Liver (tissue), 9 donors: Measurements from ENCODE around the gene FTO. TPM values are rescaled to one million over a fixed set of nuclear protein-coding genes. Genes with fewer than 3 reads are reported as not detected.

Experiments
- DNase-seq: peaks from one replicate; pipeline ENCODE4 v3.0.0-alpha.2; 2017; ENCODE audit warnings: low spot score
- H3K27ac ChIP-seq, 2 donors: one replicate each; pipeline ENCODE4 v1.7.0; 2013; ENCODE audit warnings: inconsistent platforms in 2 of 2, low read length in 2 of 2, control low read depth in 1 of 2, low read depth in 1 of 2, mild to moderate bottlenecking in 1 of 2
- H3K27me3 ChIP-seq, 4 donors: one replicate each; pipeline versions ENCODE4 v1.6.1 to v1.7.0; 2013; ENCODE audit warnings: low read length in 3 of 4, inconsistent platforms in 1 of 4, mild to moderate bottlenecking in 1 of 4, moderate library complexity in 1 of 4; ENCODE audit not compliant: control insufficient read depth in 4 of 4, insufficient read depth in 4 of 4
- H3K36me3 ChIP-seq, 4 donors: one replicate each; pipeline versions ENCODE4 v1.6.1 to v1.7.0; 2013; ENCODE audit warnings: low read length in 3 of 4, mild to moderate bottlenecking in 3 of 4, low read depth in 1 of 4, moderate library complexity in 1 of 4; ENCODE audit not compliant: control insufficient read depth in 4 of 4, insufficient read depth in 3 of 4
- H3K4me1 ChIP-seq, 4 donors: one replicate each; pipeline versions ENCODE4 v1.6.1 to v1.7.0; 2013; ENCODE audit warnings: low read length in 3 of 4, mild to moderate bottlenecking in 3 of 4, moderate library complexity in 1 of 4; ENCODE audit not compliant: control insufficient read depth in 4 of 4, insufficient read depth in 4 of 4
- H3K4me3 ChIP-seq, 3 donors: one replicate each; pipeline versions ENCODE4 v1.6.1 to v1.7.0; 2013; ENCODE audit warnings: low read length in 3 of 3, control low read depth in 1 of 3, low read depth in 1 of 3, mild to moderate bottlenecking in 1 of 3
- H3K9ac ChIP-seq, 2 donors: one replicate each; pipeline ENCODE4 v1.7.0; 2013; ENCODE audit warnings: low read length in 2 of 2, mild to moderate bottlenecking in 2 of 2, moderate library complexity in 2 of 2, control low read depth in 1 of 2, low read depth in 1 of 2
- H3K9me3 ChIP-seq, 4 donors: one replicate each; pipeline versions ENCODE4 v1.6.1 to v1.7.0; 2013; ENCODE audit warnings: low read length in 3 of 4; ENCODE audit not compliant: control insufficient read depth in 4 of 4
- ATF3 ChIP-seq: IDR thresholded peaks from 2 replicates; pipeline ENCODE4 v1.6.1; 2016; ENCODE audit warnings: antibody characterized with exemption
- CTCF ChIP-seq: fragments of 150-350 bp; IDR thresholded peaks from 2 replicates; pipeline ENCODE4 v1.5.1; 2017; ENCODE audit warnings: improper control_type of control experiment, low read depth, low read length; ENCODE audit not compliant: missing input control
- EGR1 ChIP-seq, 2 donors: IDR thresholded peaks; 2 replicates each; pipeline ENCODE4 v1.6.1; 2016 to 2018; ENCODE audit warnings: antibody characterized with exemption in 2 of 2, low read depth in 2 of 2
- FOXA2 ChIP-seq: IDR thresholded peaks from 2 replicates; pipeline ENCODE4 v1.6.1; 2016; ENCODE audit warnings: antibody characterized with exemption
- GABPA ChIP-seq, 2 donors: IDR thresholded peaks in 1 of 2; conservative IDR thresholded peaks in 1 of 2; 2 replicates each; pipeline ENCODE4 v1.6.1; 2016; ENCODE audit warnings: antibody characterized with exemption in 2 of 2, mild to moderate bottlenecking in 1 of 2, moderate library complexity in 1 of 2
- HNF4A ChIP-seq, 2 donors: conservative IDR thresholded peaks; 2 replicates each; pipeline ENCODE4 v1.6.1; 2016; ENCODE audit warnings: antibody characterized with exemption in 2 of 2, mild to moderate bottlenecking in 2 of 2
- HNF4G ChIP-seq: IDR thresholded peaks from 2 replicates; pipeline ENCODE4 v1.6.1; 2016; ENCODE audit warnings: antibody characterized with exemption
- JUND ChIP-seq, 2 donors: IDR thresholded peaks; 2 replicates each; pipeline ENCODE4 v1.6.1; 2016; ENCODE audit warnings: antibody characterized with exemption in 2 of 2
- NR2F2 ChIP-seq: IDR thresholded peaks from 2 replicates; pipeline ENCODE4 v1.6.1; 2016; ENCODE audit warnings: antibody characterized with exemption
- RAD21 ChIP-seq, 2 donors: IDR thresholded peaks; 2 replicates each; pipeline ENCODE4 v1.6.1; 2016; ENCODE audit warnings: antibody characterized with exemption in 2 of 2, mild to moderate bottlenecking in 2 of 2
- REST ChIP-seq: IDR thresholded peaks from 2 replicates; pipeline ENCODE4 v1.6.1; 2016; ENCODE audit warnings: antibody characterized with exemption, mild to moderate bottlenecking
- RXRA ChIP-seq, 2 donors: IDR thresholded peaks; 2 replicates each; pipeline ENCODE4 v1.6.1; 2017 to 2018; ENCODE audit warnings: antibody characterized with exemption in 2 of 2, mild to moderate bottlenecking in 1 of 2
- SP1 ChIP-seq: IDR thresholded peaks from 2 replicates; pipeline ENCODE4 v1.6.1; 2018; ENCODE audit warnings: antibody characterized with exemption, mild to moderate bottlenecking
- TAF1 ChIP-seq: conservative IDR thresholded peaks from 2 replicates; pipeline ENCODE4 v1.6.1; 2016; ENCODE audit warnings: antibody characterized with exemption, mild to moderate bottlenecking
- YY1 ChIP-seq: IDR thresholded peaks from 2 replicates; pipeline ENCODE4 v1.6.1; 2016; ENCODE audit warnings: antibody characterized with exemption, mild to moderate bottlenecking
- WGBS: extraction: QIAGEN DNeasy Blood & Tissue Kit; methylation state at CpG from one replicate; pipeline ENCODE4 v1.1.7; 2013; 5-methylcytosine and 5-hydroxymethylcytosine counted together
- polyA plus RNA-seq, 2 donors: library from polyadenylated mRNA; stranded (reverse) in 1 of 2; unstranded in 1 of 2; fragments of 200-250 nt in 1 of 2; fragments of >200 nt in 1 of 2; fragmentation: Nextera tagmentation in 1 of 2; extraction: Ambion mirVana in 1 of 2; gene quantifications; one replicate each; pipeline versions ENCODE4 v1.2.1 to v1.2.3, GENCODE V29; 2013 to 2015
- total RNA-seq, 2 donors: library from RNA; depleted of rRNA; stranded (reverse); fragments of >200 nt; gene quantifications; one replicate each; pipeline ENCODE4 v1.2.3, GENCODE V29; 2014
- TF ChIP-seq, protein P1 (sequence below): IDR thresholded peaks from 2 replicates; pipeline ENCODE4 v1.6.1; 2016; ENCODE audit warnings: antibody characterized with exemption
- TF ChIP-seq, protein P2 (sequence below): IDR thresholded peaks from 2 replicates; pipeline ENCODE4 v1.6.1; 2016; ENCODE audit warnings: antibody characterized with exemption
- donor health status: healthy.
- donor health status: healthy.
- donor health status: healthy.
- donor health status: healthy.
- donor health status: healthy.

Gene FTO
- total and polyA plus RNA-seq, 4 donors, result 12.0 to 54.2 (median 24.6) TPM

DNA sequence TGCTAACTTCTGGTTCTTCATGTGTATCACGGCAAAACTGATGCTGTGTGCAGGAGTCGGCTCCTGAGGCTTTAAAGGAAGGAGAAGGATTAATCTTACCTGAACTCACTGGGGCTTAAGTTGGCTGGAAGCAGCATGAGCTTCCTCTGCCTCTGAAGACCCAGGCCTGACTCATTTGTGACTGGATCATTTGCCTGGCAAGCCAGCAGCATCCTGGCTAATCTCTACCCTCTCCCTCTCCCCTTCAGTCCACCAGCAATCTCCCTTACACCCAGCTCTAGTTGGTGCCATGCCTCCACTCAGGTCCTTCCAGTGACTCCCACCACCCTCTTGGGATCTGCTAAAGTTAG lies 432.3 kb downstream of the FTO start:
- no peaks in the 10 kb centered on the region for H3K27me3 ChIP-seq
- H3K4me3 ChIP-seq, result no peak overlapping the region
- no peak overlapping the region for H3K9ac ChIP-seq
- 89% methylated on average over 2 of the region's 2 CpGs for WGBS
- no peaks in the 10 kb centered on the region for H3K9me3 ChIP-seq
- H3K4me1 ChIP-seq, result no peaks in the 10 kb centered on the region
- no peak for TF ChIP-seq GABPA (IDR thresholded peaks at IDR 0.05 in 1 of 2, conservative IDR thresholded peaks at IDR 0.05 in 1 of 2)
- no peak for TF ChIP-seq RAD21 (IDR thresholded peaks at IDR 0.05)
- no peak for TF ChIP-seq RXRA (IDR thresholded peaks at IDR 0.05)
- no peak for TF ChIP-seq JUND (IDR thresholded peaks at IDR 0.05)
- no peaks in the 10 kb centered on the region for H3K36me3 ChIP-seq
- no peak overlapping the region for H3K27ac ChIP-seq
- no peak for DNase-seq

GRCh38 chr16:54140057-54140787 lies 436.3 kb downstream of the FTO start:
- WGBS, result 67% methylated on average over 4 of the region's 4 CpGs
- H3K27me3 ChIP-seq, result no peaks in the 10 kb centered on the region
- H3K4me1 ChIP-seq, result no peaks in the 10 kb centered on the region
- H3K9me3 ChIP-seq, result no peaks in the 10 kb centered on the region
- no peak overlapping the region for H3K9ac ChIP-seq
- H3K27ac ChIP-seq, result no peak overlapping the region
- no peak overlapping the region for H3K4me3 ChIP-seq
- H3K36me3 ChIP-seq, result no peaks in the 10 kb centered on the region
- no peak for TF ChIP-seq FOXA2
- no peak for TF ChIP-seq ATF3
- TF ChIP-seq NR2F2, result no peak
- TF ChIP-seq, protein P1, sequence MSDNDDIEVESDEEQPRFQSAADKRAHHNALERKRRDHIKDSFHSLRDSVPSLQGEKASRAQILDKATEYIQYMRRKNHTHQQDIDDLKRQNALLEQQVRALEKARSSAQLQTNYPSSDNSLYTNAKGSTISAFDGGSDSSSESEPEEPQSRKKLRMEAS, result no peak
- no peak for DNase-seq

- no peak overlapping the region for H3K4me3 ChIP-seq
- H3K9me3 ChIP-seq, result no peaks in the 10 kb centered on the region
- H3K27me3 ChIP-seq, result no peaks in the 10 kb centered on the region
- no peaks in the 10 kb centered on the region for H3K4me1 ChIP-seq
- 93% methylated on average over 4 of the region's 4 CpGs for WGBS
- H3K36me3 ChIP-seq, result no peaks in the 10 kb centered on the region
- H3K27ac ChIP-seq, result no peak overlapping the region
- TF ChIP-seq YY1 (no peak), FOXA2 (no peak), HNF4A (conservative IDR thresholded peaks at IDR 0.05) (no peak), TAF1 (no peak), RAD21 (IDR thresholded peaks at IDR 0.05) (no peak), NR2F2 (no peak), CTCF (no peak), EGR1 (IDR thresholded peaks at IDR 0.05; ENCODE audit: low read depth in 2 of 2) (no peak), SP1 (no peak), GABPA (IDR thresholded peaks at IDR 0.05 in 1 of 2, conservative IDR thresholded peaks at IDR 0.05 in 1 of 2) (no peak), ATF3 (no peak), REST (no peak), RXRA (IDR thresholded peaks at IDR 0.05) (no peak), HNF4G (no peak)
- TF ChIP-seq, protein P2, sequence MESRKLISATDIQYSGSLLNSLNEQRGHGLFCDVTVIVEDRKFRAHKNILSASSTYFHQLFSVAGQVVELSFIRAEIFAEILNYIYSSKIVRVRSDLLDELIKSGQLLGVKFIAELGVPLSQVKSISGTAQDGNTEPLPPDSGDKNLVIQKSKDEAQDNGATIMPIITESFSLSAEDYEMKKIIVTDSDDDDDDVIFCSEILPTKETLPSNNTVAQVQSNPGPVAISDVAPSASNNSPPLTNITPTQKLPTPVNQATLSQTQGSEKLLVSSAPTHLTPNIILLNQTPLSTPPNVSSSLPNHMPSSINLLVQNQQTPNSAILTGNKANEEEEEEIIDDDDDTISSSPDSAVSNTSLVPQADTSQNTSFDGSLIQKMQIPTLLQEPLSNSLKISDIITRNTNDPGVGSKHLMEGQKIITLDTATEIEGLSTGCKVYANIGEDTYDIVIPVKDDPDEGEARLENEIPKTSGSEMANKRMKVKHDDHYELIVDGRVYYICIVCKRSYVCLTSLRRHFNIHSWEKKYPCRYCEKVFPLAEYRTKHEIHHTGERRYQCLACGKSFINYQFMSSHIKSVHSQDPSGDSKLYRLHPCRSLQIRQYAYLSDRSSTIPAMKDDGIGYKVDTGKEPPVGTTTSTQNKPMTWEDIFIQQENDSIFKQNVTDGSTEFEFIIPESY, result no peak
- H3K9ac ChIP-seq, result no peak overlapping the region
- no peak for DNase-seq
These were observed 436.8 kb downstream of the FTO start for GRCh38 chr16:54140788-54141136.
